GM19455 (cell line): ENCODE measurements around the gene PTPRD.
"Not testable (repeated sequence)": the region's sequence is repeated elsewhere in the genome, so short reads cannot be mapped to it uniquely, and the experiment has no call there.

ENCODE experiments used
- ATAC-seq: cut with Tn5 transposase; IDR thresholded peaks from one replicate; pipeline ENCODE4 v1.9.1; 2021; ENCODE audit not compliant: unreplicated experiment

Gene PTPRD

DNA sequence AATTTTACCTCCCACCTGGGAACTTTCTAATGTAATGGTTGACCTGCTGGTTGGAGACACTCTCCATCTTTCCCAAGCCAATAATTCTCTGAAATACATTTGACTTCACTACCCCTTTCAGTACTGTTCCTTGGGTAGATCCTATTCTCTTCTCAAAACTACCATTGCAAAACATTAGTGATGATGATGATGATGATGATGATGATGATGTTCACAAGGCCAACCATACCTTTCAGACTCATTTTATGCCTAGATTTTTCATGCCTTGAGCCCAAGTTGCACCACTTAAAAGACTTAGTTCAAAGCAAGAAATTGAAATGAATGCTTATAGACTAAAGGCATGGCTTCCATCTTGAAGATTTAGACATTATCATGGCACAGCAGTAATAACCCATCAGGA lies 1672.2 kb downstream of the PTPRD start:
- no peak for ATAC-seq

DNA sequence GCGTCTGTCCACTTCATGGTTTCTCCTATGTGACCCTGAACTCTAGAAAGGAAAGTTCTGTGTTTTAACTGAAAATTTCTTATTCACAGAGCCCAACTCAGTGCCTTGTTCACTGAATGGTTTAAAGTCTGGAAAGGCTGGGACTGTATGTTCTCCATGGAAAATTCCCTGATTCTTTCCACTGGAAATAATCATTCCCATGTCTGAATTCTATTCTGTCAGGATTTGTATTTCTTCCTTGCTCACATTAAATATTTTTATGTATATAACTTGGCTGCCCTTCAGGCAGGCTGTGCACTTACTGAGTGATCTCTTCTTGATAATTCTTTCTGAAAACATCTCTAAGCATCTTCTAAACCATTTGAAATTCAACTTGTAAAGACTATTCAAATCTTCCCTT lies 1686.3 kb downstream of the PTPRD start:
- no peak for ATAC-seq

DNA sequence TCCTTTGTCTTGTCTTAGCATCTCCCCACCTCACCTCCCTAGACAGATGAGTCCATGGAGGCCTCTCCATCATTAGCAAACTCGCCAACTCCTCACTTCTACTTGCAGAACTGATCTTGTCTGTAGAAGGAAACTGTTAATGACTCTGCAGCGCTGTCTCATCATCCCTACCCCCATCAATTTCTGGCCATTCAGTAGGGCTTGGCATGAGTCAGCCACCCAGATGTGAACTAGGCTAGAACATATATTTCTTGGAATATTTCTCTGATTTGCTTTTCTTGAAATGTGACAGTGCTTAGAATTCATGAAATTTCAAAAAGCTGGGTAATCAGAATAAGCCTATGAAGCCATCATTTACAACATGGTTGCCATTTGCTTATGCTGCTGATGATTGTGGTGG lies 1688.2 kb downstream of the PTPRD start:
- ATAC-seq, result no peak

DNA sequence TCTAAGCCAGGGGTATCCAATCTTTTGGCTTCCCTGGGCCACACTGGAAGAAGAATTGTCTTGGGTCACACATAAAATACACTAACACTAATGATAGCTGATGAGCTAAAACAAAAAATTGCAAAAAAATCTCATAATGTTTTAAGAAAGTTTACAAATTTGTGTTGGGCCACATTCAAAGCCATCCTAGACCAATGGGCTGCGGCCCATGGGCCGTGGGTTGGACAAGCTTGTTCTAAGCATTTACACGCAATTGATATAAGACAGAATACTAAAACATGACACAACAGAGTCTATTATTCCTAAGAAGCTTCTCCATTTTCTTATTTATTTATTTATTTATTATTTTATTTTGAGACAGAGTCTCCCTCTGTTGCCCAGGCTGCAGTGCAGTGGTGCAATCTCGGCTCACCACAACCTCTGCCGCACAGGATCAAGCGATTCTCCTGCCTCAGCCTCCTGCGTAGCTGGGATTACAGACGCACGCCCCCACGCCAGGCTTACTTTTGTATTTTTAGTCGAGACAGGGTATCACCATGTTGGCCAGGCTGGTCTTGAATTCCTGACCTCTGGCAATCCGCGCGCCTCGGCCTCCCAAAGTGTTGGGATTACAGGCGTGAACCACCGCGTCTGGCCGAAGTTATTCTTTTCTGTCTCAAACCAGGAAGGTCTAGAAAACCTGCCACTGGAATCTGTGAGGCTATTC lies 1692.2 kb downstream of the PTPRD start:
- not testable (repeated sequence) for ATAC-seq

DNA sequence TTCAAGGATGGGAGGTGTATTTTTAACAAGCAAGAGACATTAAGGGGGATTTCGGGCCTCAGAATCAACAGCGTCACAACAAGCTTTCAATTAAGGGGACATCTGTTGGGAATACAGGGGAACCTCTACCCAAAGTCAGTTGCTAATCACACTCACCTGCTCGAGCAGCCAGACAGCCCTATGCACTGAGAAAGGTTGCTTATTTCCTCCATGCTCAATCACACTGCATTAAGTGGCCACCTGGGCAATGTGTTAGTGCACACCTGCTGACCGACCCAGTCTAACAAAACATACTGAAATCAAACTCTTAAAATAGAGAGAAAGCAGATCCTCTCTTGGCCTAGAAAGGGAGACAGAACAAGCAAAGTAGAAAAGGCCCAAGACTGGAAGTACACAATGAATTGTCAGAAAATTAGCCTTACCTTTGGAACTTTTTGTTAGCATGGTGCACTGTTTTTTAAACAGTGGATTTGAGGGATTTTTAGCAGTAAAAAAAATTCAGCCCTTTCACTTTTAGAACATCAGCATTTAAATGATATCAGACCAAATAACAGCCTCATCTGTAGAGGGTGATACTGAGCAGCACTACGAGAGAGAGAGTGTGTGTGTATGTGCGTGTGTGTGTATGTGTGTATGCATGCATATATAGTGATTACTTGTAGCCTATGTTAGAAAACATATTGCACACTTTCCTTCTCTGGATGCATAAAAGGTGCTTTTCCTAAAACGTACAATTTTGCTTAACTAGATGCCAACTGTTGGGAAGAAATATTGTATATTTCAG lies 1694.7 kb downstream of the PTPRD start:
- no peak for ATAC-seq

DNA sequence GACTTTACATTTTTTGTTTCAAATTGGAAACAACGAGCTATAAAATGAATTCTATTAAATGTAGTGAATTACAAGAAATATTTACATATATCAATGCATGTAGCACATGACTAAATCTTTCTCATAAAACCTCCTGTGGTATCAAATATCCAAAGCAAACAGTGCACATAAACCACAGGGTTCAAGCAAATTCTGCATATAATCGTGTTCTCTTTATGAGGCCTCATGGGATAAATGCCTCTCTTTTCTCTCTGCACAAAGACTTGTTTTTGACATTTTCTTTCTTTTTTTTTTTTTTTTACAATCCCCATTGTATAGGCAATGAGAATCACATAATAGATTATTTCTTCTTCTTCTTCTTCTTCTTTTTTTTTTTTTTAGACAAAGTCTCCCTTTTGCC lies 1696.0 kb downstream of the PTPRD start:
- ATAC-seq, result no peak

DNA sequence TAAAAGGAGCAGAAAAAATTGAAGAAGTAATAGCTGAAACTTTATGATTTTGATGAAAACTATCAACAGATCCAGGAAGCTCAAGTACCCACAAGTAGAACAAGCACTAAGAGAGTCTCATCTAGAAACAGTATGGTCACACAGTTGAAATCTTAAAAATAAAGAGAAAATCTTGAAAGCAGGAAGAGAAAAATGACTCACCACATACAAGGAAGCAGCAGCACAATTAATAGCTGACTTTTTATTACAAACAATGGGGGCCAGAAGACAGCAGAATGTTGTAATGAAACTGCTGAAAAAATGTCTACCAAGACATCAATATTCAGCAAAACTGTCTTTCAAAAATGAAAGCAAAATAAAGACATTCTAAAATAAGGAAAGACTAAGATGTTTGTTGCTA lies 1704.9 kb downstream of the PTPRD start:
- no peak for ATAC-seq

DNA sequence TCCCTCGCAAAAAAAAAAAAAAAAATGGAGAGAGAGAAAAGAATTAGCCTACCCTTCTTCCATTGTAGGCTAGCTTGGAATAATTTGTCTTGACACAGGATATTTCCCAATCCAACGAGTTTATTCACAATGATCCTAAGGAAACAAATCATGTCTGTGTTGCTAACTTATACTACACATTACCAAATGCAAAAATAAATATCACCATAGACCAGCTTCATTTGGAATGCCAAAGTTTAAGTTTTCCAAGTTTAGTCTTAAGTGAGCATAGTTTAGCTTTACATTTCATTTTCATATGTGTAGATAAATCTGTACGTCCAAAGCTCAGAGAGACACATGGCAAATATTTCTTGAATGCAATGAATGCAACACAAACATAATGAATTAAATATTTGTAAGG lies 1707.1 kb downstream of the PTPRD start:
- no peak for ATAC-seq

DNA sequence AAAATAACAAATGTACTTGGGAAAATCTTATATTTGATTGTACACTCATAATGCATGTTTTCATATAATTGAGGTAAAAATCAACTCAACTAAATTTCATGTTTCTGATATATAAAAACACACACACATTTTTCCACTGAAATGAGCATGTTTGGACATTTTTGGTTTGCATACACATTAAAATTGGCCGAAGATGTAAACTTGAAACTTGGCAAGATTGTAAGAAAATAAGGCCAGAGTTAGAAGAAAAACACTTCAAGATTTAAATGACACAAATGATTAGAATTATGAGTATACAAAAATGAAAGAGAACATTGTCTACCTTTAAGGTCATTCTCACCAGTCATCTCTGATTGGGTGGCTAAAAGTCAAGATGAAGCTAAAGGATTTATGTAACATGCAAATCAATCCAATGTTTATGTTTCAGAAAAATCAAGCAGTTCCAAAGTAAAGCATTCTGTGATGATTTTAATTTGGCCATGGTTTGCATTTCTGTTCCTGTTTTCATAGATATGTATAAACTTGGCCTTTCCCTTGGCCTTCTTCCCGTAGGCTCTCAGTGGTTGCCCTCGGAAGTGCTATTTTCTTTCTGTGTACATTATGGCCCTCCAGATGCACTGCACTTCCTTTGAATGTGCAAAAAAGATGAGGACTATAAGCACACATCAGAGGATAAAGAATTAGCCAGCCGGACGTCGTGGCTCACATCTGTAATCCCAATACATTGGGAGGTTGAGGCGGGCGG lies 1707.9 kb downstream of the PTPRD start:
- ATAC-seq, result no peak

DNA sequence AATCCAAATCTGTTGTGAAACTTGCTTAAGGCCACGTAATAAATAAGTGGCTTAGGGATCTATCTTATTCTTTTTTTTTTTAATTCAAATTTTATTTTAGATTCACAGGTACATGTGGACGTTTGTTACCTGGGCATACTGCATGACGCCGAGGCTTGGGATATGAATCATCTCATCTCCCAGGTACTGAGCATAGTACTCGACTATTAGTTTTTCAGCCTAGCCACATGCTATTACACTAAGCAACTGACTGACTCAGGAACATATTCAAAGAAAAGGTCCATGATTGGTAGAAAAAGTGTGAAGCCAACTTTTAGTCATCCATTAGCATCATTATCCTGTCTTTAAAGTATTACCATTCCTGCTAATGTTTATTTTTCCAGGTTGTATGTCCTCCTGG lies 1709.7 kb downstream of the PTPRD start:
- no peak for ATAC-seq

DNA sequence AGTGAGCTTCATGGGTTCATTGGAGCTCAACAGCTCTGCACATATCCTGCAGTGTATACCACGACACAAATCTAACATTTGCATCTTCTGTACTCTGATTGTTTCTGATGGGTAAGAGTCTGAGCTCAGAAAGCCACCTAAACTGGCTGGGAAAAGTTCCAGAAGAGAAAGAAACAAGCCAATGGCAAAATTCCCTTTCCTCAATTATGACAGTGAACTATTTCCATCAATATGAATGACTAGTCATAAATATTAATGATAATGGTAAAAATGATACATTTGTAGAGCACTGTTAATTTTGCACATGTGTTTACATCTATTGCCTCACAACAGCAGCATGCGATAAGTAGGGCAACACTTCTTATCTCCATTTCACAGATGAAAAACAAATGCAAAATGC lies 1711.7 kb downstream of the PTPRD start:
- ATAC-seq, result no peak

DNA sequence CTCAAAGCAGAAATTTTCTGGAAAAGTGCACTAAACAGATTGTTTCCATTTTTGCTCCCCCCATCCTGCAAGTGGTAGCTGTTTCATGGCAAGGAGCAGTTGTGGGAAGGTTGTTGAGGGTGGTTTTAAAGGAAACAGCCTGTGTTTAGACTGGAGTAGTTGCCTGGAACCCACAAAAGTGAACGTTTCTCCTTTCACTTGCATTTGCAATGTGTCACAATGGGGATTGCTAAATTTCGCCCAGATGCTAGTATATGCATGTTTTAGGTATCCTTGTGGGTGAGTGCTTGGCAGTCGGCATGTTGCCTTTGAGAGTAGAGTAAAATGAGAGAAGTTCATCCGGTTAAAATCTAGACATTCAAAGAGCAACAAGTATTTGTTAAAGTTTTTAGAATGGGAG lies 1713.3 kb downstream of the PTPRD start:
- ATAC-seq, result no peak

DNA sequence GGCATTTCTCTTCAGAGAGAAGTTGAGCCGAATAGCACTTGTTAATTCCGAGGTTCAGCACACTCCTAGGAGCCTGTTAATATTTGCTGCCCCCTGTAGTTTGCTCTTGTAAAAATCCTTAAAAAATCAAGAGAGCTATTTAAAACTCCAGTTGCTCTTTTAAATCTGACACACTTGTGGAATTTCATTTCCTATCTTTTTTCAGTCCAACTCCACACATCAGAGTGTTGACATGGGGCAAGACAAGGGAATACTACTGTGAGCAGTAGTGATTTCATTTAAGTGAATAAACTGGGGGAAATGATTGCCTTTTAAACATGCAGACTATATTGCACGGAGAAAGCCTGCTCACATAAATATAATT lies 1717.0 kb downstream of the PTPRD start:
- ATAC-seq, result no peak

DNA sequence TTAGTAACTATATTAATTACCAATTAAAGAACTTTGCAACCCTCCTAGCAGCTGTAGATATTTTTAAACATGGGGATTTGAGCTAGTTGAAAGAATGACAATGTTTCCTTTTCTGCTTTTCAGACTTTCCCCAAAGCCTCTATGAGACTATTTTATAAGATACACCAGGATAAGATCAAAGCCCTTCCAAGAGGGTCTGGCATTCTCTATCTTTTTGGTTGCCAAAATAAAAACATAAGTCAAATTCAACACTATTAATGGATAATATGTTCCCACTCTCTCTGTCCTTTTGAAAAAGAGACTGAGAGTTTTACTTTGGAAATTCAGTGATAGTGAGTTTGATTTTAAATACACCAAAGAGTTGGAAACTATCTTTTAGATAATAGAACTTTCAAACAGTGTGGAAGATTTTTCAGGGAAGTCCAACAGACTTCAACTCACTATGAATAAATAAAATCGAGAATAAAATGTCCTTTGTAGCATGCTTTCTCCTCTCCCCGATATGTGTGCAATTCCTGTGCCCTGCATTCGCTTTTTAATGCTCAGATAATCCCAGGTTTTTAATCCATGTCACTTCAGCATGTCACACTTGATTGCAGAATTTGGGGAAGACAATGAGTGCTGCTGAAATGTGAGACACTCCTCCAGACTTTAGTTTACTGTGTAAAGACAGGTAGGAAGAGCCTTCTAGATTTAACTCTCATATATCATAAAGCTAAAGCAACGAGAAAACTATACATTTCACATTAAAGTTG lies 1717.5 kb downstream of the PTPRD start:
- no peak for ATAC-seq

DNA sequence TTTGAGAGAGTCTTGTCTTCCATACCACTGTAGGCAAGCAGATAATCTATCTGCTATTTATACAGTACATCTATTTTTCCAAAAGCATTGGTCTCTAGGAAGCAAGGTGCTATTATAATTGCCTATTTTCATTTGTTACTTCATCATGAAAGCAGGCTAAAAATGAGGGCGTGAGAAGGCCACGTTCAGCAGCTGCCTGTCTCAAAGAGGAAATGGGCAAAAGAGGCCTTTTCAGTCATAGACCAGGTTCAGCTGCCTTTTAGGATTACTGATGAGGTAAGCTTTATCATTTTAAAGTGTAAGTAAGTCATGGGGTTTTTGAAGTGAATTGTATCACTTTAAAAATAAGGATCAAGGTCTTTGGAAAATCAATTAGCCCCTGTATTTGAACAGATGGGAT lies 1722.1 kb downstream of the PTPRD start:
- ATAC-seq, result no peak

DNA sequence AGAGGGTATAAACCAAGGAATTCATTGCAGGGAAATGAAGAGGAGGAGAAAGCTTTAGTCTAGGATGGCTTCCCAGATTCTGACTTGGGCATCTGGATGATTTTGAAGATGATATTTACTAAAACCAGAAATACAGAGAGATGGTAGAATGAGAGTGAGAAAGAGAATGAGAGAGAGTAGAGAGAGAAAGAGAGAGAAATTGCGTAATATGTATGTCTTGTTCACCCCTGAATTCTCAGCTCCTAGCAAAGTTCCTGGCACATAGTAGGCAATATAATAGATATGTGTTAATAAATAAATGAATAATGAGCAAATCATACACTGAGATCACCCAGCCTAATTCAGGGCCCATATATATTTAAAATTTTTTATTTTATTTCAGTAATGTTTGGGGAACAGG lies 1723.7 kb downstream of the PTPRD start:
- no peak for ATAC-seq

DNA sequence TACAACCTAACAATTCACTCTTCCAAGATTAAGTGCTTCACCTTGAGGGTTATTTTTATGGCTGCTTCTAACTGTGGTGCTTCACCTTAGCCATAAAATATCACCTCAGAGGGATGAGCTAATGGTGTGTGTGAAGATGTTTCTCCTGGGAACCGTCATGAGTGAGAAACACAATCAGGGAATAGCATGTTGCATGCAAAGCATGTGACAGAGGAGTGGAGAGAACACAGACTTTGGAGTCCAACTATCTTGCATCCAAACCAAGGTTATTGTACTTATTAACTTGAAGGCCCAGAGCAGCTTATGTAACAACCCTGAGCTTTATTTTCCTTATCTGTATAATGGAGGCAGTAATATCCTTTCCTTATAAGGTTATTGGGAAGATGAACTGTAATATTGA lies 1724.2 kb downstream of the PTPRD start:
- no peak for ATAC-seq

DNA sequence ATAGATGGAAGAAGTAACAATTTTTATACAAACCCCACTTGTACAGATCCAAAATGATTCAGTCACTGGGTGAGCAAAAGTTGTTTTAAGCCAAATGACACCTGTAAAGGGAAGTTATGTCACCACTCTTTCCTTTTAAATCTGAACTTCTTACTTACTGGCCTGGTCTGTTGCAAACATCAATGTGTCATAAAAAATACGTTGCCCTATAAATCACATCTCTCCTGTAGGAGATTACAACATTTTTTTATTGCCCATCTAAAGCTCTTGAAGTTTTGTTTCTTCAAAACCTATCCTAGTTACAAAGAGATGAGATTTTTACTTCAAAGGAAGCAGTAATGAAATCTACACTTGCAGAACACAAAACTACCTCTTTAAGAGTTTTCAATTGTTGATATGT lies 1725.4 kb downstream of the PTPRD start:
- no peak for ATAC-seq

DNA sequence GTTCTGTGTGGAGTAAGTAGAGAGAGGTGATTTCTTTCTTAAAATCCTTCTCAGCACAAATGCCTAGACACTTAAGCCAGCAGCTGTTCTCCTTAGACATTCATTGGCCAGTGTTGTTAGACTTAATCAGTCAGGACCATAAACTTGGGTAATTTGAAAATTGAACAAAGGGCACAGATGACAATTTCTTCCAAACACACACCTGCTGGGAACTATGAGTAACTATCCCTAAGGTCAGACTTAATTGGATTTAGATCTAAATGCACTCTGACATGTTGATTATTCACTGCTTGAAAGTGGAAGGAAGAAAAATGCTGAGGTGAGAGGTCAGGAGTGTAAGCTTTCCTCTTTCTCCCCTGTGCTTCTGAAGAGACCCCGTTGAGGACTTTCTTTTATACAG lies 1729.5 kb downstream of the PTPRD start:
- ATAC-seq, result no peak

DNA sequence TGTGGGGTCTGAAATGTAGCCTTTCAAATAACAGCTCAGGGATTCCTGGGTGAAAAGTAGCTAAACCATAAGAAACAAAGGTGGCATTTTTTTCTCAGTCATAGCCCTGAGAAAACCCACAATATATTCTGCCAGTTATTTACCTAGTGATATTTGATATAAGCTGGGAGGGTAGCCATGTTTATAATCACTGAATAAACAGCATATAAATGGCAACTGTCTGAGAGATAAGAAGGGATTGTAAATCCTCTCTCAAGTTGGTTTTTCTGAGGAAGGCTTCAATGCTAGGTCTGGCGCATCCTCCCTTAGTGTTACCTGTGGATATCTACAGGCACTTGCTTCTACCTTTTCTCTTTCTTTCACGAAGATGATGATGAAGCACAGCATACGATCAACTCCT lies 1732.7 kb downstream of the PTPRD start:
- no peak for ATAC-seq

DNA sequence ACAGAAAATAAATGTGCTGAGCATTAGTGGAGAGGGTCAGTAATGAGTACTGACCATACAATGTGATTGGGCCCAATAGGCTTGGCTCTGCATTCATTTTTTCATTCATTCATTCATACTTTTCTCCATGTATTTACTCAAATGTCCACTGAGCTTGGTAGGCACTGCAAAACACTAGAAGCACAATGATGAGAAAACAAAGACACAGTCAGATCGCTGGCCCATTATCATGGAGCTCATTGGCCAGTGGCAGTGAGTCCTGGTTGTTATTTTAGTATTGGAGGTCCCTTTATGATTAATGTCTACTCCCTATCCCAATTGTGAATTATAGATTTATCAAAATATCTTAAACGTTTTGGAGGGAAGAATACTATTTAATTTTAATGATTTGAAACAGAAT lies 1733.5 kb downstream of the PTPRD start:
- ATAC-seq, result no peak
